NOMO-1 treated with dmso at 0.1 percent for 144 hours (cell line): ENCODE measurements around the gene DAGLA.
"Not testable (repeated sequence)": the region's sequence is repeated elsewhere in the genome, so short reads cannot be mapped to it uniquely, and the experiment has no call there.

Source experiments
- DNase-seq: peaks from one replicate; lab custom pipeline; 2025; ENCODE audit not compliant: unreplicated experiment; lab: John Stamatoyannopoulos, UW

The DAGLA gene, protein sequence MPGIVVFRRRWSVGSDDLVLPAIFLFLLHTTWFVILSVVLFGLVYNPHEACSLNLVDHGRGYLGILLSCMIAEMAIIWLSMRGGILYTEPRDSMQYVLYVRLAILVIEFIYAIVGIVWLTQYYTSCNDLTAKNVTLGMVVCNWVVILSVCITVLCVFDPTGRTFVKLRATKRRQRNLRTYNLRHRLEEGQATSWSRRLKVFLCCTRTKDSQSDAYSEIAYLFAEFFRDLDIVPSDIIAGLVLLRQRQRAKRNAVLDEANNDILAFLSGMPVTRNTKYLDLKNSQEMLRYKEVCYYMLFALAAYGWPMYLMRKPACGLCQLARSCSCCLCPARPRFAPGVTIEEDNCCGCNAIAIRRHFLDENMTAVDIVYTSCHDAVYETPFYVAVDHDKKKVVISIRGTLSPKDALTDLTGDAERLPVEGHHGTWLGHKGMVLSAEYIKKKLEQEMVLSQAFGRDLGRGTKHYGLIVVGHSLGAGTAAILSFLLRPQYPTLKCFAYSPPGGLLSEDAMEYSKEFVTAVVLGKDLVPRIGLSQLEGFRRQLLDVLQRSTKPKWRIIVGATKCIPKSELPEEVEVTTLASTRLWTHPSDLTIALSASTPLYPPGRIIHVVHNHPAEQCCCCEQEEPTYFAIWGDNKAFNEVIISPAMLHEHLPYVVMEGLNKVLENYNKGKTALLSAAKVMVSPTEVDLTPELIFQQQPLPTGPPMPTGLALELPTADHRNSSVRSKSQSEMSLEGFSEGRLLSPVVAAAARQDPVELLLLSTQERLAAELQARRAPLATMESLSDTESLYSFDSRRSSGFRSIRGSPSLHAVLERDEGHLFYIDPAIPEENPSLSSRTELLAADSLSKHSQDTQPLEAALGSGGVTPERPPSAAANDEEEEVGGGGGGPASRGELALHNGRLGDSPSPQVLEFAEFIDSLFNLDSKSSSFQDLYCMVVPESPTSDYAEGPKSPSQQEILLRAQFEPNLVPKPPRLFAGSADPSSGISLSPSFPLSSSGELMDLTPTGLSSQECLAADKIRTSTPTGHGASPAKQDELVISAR

DNA sequence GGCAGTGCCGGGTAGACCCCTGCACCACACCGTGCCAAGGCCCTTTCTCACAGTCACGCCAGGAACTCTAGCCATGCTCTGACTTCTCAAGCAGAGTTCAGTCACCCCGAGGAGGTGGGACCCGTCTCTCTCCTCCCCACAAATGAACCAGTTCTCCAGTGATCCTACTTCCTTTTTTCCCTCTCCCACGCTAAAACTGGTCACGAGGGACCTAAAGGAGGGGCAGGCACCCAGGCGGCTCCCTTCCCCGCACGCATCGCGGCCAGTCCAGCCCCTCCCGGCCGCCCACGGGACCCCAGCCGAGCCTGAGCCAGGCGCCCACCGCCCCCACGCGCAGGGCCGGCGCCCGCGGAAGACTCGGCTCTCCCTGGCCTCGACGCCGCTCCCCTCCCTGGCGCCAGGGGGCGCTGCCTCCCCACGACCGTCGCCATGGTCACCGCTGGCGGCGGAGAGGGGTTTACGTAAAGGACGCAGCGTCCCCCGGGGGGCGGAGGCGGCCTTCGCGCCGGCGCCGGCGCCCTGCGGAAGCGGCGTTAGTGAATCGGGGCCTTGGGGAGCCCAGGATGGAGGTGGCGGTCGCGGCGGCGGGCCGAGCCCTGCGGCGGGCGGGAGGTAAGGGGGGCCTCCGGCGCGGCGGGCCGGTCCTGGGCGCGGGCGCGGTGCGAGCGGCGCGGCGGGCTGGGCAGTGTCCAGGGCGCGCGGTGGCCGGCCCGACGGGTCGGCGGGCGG, at the start of gene DAGLA:
TSS of gene DAGLA (plus strand) at position 499 of the 729 bp plus-strand sequence. CDS start 39,765 bp downstream, outside the sequence.
- DNase-seq = no peak

DNA sequence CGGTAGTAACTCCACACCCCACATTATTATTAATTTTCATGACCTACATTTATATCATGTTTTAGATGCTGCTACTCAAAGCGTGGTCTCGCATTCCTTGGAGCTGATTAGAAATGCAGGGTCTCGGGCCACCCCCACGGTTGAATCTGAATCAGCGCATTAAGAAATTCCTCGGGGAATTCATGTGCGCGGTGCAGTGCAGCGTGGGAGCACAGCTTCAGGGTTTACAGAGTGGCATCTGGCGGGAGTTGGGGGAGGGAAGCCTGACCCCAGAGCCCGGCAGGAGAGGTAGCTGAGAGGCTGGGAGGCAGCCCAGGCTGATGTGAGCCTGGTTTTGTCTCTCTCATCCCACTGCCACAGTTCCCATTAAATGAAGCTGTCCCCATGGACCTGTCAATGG, 48.1 kb upstream of the DAGLA start:
- DNase-seq = no peak

DNA sequence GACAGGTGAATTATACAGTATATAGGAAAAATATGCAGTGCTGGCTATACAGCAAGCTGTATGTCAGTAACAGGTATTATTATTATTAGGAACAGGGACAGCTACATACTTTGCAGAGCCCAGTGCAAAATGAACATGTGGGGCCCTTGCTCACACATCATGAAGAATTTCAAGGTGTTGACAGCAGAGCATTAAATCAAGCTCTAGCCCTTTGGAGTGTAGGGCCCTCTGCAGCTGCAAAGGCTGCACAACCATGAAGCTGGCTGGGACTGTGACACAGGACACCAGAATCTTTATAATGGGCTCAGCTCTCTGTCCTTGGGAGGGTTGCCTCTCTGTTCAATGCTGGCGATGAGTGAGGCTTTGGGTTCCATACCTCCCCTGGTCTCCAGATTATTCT, 44.9 kb upstream of the DAGLA start:
- DNase-seq = no peak

DNA sequence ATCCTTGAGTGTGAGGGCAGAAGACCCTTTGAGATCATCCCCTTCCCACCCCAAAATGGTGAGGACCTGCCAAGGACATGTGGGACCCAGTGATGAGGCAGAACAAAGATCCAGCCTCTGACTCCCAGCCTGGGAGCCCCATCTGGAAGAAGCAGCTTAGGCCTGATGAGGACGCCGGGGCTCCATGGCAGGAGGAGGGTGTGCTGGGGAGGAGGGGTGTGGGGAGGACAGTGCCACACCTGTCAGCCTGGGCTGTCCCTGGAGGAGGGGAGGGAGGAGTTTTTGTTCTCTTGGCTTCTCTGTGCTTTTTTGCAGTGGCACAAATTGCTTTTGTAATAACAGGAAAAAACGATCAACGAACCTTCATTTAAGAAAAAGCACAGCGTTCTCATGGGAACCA, 44.4 kb upstream of the DAGLA start:
- no peak for DNase-seq

DNA sequence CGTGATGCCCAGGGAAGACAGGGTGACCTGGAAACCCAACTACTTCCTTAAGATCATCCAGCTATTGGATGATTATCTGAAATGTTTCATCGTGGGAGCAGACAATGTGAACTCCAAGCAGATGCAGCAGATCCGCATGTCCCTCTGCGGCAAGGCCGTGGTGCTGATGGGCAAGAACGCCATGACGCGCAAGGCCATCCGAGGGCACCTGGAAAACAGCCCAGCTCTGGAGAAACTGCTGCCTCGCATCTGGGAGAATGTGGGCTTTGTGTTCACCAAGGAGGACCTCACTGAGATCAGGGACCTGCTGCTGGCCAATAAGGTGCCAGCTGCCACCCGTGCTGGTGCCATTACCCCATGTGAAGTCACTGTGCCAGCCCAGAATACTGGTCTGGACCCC, 43.5 kb upstream of the DAGLA start:
- no peak for DNase-seq

DNA sequence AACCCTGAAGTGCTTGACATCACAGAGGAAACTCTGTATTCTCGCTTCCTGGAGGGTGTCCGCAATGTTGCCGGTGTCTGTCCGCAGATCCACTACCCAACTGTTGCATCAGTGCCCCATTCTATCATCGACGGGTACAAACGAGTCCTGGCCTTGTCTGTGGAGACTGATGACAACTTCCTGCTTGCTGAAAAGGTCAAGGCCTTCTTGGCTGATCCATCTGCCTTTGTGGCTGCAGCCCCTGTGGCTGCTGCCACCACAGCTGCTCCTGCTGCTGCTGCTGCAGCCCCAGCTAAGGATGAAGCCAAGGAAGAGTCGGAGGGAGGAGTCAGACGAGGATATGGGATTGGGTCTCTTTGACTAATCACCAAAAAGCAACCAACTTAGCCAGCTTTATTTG, 42.9 kb upstream of the DAGLA start:
- no peak for DNase-seq

DNA sequence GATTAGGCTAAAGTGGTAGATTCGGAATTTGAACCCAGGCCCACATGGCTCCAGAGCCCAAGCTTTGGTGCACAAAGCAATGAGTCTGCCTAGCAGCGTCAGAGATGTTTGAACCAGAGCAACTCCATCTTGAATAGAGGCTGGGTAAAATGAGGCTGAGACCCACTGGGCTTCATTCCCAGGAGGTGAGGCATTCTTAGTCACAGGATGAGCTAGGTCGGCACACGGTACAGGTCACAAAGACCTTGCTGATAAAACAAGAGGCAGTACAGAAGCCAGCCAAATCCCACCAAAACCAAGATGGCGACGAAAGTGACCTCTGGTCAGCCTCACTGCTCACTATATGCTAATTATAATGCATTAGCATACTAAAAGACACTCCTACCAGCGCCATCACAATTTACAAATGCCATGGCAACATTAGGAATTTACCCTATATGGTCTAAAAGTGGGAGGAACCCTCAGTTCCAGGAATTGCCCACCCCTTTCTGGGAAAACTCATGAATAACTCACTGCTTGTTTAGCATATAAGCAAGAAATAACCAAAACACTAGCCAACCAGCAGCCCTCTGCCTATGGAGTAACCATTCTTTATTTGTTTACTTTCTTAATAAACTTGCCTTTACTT, 40.3 kb upstream of the DAGLA start:
- DNase-seq = no peak

DNA sequence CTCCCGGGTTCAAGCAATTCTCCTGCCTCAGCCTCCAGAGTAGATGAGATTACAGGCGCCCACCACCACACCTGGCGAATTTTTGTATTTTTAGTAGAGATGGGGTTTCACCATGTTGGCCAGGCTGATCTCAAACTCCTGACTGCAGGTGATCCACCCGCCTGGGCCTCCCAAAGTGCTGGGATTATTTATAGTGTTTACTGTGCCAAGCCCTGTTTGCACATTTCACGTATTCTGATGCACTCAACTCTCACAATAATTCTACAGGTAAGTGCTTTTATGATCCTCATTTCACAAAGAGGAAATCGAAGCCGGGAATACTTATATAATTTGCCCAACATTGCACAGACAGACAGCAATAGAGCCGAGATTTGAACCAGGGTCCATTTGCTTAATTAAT, 38.0 kb upstream of the DAGLA start:
- no peak for DNase-seq

DNA sequence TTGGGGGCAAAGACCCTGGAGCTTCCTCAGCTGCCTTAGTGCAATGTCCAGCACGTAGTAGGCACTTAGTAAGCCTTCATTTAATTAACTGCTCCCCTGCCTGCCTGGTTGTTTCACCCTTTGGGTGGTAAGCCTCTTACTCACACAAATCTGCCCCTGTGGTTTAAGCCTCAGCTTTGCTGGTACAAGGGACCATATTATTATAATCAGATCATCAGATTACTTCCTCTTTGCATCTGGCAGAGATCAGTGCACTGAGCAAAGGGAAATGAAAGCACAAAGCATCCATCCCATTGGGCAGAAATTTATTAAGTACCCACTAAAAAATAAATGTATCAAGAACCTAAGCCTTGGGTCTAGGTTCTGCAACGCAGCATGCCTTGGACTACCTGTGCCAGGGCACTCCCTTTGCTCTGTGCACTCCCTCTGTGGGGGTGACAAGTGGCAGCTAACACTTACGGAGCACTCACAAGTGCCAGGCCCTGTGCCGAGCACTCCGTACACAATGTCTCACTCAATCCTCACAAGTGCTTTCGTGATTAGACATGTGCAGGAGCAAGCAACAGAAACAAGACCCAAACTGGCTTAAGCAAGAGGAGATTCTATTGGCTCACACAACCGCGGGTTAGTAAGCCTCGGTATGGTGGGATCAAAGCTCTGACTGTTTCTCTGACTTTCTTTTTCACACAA, 34.9 kb upstream of the DAGLA start:
- peak; percentile 7 for DNase-seq

DNA sequence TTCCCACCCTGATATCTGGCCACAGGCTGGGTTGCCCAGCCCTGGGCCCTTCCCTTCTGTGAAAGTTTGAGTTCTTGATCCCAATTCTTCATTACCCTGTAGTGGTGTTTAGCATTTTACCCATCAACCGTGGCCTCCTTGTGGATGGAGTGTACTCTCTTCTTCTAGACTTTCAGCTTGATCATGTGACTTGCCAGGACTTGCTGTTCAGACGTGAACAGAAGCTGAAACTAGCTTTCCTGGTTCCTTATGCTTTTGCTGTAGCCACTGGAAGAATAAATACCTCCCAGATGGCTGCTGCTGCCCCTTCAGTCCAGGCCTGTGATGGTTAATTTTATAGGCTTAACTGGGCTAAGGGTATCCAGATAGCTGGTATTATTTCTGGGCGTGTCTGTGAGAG, 32.7 kb upstream of the DAGLA start:
- no peak for DNase-seq

DNA sequence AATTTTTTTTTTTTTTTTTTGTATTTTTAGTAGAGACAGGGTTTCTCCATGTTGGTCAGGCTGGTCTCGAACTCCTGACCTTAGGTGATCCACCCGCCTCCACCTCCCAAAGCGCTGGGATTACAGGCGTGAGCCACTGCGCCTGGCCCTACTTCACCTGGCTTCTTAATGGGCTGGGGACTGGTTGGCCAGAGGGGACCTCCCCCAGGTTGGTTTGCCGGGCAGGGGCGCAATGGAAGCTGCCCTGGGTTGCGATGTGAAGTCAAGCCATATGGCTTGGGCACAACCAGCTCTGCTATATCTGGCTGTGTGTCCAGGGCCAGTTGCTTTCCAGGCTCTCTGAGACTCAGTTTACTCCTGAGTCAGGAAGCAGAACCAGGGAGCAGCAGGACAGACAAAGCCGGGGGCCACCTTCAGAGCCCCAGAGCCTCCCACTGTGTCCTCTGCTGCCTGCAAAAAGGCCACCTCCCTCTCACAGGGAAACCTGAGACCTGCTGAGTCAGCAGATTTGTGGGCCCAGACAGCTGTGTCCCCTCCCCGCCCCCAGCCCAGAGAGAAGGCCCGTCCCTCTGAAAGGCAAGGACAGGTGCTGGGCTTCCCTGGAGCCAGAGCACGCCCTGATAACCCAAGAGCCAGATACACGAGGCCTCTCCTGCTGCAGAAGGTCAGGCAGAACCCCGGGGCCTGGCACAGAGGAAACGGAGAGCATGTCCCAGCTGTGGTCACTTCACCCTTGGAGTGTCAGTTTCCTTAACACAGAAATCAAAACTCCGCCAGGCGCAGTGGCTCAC, 29.2 kb upstream of the DAGLA start:
- DNase-seq = no peak

DNA sequence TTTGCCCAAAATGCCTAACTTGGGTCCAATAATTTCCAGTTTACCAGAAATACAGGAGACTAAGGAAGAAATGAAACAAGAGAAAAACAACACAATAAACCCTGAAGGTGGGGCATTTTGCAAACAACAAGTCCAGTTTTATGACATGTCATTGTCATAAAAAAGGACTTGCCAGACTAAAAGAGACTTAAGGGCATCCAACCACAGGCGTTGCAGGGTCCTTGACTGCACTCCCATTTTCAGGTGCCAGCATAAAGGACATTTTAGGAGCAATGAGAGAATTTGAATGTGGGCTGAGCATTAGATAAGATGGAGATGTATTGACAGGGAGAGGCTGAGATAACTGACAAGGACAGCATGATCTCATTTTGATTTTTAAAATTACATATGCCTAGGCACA, 28.1 kb upstream of the DAGLA start:
- DNase-seq = no peak

DNA sequence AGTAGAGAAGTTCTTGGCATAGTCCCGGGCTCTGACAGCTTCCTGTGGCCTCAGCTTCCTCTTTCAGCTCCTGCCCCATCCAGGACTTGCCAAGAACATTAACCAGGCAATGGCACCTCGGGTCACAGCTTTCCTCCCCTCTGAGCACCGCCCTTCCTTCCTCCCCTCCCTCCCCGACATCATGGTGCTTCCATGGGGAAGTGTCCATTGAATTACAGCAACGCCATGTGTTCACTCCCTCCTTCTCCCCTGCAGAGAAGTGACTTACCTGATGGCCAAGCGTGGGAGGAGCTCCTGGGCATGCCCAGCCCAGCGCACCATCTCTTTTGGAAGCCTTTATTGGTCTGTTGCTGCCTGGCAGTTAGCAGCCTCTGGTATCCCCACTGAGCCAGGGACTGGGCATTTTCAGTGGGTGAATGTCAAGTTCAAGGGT, 25.8 kb upstream of the DAGLA start:
- peak; percentile 60 for DNase-seq

DNA sequence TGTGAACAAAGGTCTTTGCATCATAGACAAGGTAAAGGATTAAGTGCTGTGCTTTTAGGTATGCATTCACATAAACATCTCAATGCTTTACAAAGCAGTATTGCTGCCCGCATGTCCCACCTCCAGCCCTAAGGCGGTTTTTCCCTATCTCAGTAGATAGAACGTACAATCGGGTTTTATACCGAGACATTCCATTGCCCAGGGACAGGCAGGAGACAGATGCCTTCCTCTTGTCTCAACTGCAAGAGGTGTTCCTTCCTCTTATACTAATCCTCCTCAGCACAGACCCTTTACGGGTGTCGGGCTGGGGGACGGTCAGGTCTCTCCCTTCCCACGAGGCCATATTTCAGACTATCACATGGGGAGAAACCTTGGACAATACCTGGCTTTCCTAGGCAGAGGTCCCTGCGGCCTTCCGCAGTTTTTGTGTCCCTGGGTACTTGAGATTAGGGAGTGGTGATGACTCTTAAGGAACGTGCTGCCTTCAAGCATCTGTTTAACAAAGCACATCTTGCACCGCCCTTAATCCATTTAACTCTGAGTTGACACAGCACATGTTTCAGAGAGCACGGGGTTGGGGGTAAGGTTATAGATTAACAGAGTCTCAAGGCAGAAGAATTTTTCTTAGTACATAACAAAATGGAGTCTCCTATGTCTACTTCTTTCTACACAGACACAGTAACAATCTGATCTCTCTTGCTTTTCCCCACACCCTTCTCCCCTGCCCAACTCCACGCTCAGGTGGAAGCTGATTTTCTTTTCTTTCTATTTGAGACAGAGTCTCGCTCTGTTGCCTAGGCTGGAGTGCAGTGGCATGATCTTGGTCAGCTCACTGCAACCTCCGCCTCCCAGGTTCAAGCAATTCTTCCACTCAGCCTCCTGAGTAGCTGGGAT, 24.7 kb upstream of the DAGLA start:
- not testable (repeated sequence) for DNase-seq

DNA sequence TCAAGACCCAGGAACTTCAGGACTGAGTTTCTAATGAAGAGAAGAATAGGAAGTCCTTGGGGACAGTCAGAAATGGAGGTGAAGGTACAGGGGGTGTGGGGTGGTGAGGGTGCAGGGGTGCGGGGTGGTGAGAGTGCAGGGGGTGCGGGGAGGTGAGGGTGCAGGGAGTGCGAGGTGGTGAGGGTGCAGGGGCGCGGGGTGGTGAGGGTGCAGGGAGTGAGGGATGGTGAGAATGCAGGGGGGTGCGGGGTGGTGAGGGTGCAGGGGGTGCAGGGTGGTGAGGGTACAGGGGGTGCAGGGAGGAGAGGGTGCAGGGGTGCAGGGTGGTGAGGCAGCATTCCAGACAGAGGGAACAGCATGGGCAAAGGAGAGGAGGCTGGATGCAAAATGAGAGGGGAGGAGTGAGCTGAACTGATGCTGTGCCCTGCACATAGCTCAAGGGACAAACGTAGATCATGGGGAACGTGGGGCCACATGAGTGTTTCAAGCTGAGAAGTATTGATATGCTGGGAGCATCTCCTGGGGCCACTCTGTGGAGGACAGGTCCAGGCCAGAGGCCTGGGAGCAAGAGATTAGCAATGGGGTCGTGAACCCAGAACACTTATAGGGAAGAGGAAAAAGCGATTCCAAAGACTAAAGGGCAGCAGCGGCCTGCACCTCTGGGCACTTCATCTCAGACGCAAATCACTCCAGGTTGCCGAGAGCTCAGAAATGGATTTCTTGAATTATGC, 23.7 kb upstream of the DAGLA start:
- DNase-seq = no peak

DNA sequence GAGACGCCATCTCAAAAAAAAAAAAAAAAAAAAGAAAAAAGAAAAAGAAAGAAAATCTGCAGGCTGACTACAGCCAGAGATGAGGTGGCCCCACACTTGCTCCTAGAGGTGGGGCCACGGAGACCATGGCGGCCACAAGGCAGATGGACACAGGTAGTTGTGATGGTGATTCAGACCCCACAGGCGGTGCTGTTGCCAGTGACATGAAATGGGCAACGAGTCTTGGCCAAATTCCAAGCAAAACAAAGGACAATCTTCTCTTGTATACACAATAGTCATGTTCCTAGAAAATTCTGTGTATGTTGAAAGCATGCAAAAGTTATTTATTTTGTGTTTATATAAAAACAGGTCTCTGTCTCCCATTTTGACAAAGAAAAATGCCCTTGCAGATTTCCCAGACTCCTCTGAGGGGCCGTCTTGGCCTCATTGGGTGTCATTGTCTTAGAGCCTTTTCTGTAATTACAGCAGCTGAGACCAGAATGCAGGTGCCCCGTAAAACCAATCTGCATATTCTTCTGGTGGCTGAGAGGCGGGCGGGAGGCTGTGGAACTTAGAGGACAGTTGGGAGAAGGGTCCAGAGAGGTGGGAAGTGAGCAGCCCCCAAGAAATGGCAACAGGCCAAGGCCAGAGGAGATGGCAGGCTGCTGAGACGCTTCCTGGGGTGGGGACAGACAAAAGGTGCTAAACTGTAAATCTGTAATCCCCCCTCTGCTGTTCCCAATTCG, 22.5 kb upstream of the DAGLA start:
- DNase-seq = no peak
